Neural progenitor cell (in vitro differentiated cells): Measurements from ENCODE around the gene PIP5K1A.

Experiments used
- EZH2 ChIP-seq: fragments of 200-600 bp; sonication (generic); IDR thresholded peaks from 2 replicates; pipeline ENCODE4 v1.6.1; 2017; ENCODE audit warnings: antibody characterized with exemption, mild to moderate bottlenecking, moderate library complexity
- TF ChIP-seq, protein P1 (sequence below): fragments of 200-600 bp; sonication (generic); IDR thresholded peaks from 2 replicates; pipeline ENCODE4 v1.5.1; 2017; ENCODE audit warnings: antibody characterized with exemption, mild to moderate bottlenecking

DNA sequence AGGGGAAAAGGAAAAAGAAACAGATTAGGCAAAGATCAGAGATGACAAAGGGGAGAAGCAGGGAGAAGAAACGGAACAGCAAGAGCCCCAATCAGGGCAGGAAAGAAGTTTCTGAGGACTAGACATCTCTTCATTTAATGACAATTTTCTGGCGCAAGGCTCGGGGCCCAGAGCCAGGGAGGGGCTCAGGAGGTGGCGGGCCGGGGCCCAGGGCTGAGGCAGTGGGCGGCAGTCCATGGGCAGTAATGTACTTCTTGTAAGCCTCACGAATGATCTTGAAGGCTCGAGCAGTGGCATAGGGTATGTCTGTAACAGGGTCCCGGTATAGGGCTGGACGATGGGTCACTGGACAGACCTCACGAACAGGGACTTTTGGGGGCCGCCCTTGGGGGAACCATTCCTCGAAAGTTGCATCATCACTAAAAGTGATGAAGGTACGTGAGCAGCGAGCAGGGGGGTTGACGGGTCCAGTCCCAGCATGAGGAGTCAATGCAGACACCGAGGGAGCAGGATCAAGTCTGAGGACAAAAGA lies 21.8 kb upstream of the PIP5K1A start:
- TF ChIP-seq, protein P1, sequence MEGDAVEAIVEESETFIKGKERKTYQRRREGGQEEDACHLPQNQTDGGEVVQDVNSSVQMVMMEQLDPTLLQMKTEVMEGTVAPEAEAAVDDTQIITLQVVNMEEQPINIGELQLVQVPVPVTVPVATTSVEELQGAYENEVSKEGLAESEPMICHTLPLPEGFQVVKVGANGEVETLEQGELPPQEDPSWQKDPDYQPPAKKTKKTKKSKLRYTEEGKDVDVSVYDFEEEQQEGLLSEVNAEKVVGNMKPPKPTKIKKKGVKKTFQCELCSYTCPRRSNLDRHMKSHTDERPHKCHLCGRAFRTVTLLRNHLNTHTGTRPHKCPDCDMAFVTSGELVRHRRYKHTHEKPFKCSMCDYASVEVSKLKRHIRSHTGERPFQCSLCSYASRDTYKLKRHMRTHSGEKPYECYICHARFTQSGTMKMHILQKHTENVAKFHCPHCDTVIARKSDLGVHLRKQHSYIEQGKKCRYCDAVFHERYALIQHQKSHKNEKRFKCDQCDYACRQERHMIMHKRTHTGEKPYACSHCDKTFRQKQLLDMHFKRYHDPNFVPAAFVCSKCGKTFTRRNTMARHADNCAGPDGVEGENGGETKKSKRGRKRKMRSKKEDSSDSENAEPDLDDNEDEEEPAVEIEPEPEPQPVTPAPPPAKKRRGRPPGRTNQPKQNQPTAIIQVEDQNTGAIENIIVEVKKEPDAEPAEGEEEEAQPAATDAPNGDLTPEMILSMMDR, result no peak
- TF ChIP-seq EZH2, result no peak
